DND-41 (cell line): Measurements from ENCODE around the gene DISC1.

Experiments
- ATAC-seq: fragments of 200-7000 bp; cut with Tn5 transposase; 3 replicates; pipeline ENCODE4 v1.9.1; 2021; ENCODE audit warnings: low read depth; ENCODE audit not compliant: insufficient read depth
- DNase-seq: peaks from one replicate; pipeline ENCODE4 v3.0.0-alpha.2; 2020
- H2AFZ ChIP-seq: 2 replicates; pipeline ENCODE4 v1.6.0; 2012; ENCODE audit warnings: low read depth, low read length
- H3K27ac ChIP-seq: 2 replicates; pipeline ENCODE4 v1.5.1; 2012; ENCODE audit warnings: low read length, inconsistent platforms
- H3K27me3 ChIP-seq: fragments of 200-600 bp; sonication (generic); 2 replicates; pipeline ENCODE4 v1.6.0; 2012; ENCODE audit warnings: low read length, mild to moderate bottlenecking, inconsistent platforms; ENCODE audit not compliant: insufficient read depth, poor library complexity
- H3K36me3 ChIP-seq: 2 replicates; pipeline ENCODE4 v1.5.1; 2012; ENCODE audit warnings: low read length, inconsistent platforms; ENCODE audit not compliant: insufficient read depth
- H3K4me1 ChIP-seq: 2 replicates; pipeline ENCODE4 v1.5.1; 2012; ENCODE audit warnings: mild to moderate bottlenecking, low read length; ENCODE audit not compliant: insufficient read depth
- H3K4me2 ChIP-seq: 2 replicates; pipeline ENCODE4 v1.6.0; 2012; ENCODE audit warnings: mild to moderate bottlenecking, moderate library complexity, low read length, inconsistent platforms; ENCODE audit not compliant: insufficient read depth
- H3K4me3 ChIP-seq, 2 experiments: fragments of 200-600 bp in 1 of 2; shearing (Covaris generic) in 1 of 2; 2 replicates each; pipeline ENCODE4 v1.5.1; 2012 to 2016; ENCODE audit warnings: inconsistent platforms in 2 of 2, low read length in 2 of 2, mild to moderate bottlenecking in 2 of 2, low read depth in 1 of 2, moderate library complexity in 1 of 2
- H3K79me2 ChIP-seq: 2 replicates; pipeline ENCODE4 v1.6.0; 2012; ENCODE audit warnings: low read length, inconsistent platforms; ENCODE audit not compliant: insufficient read depth
- H3K9ac ChIP-seq: 2 replicates; pipeline ENCODE4 v1.6.0; 2012; ENCODE audit warnings: low read depth, mild to moderate bottlenecking, inconsistent platforms, low read length, moderate library complexity
- H3K9me3 ChIP-seq: 2 replicates; pipeline ENCODE4 v1.5.1; 2012; ENCODE audit warnings: low read length, moderate library complexity, mild to moderate bottlenecking, inconsistent platforms; ENCODE audit not compliant: insufficient read depth, severe bottlenecking
- H4K20me1 ChIP-seq: 2 replicates; pipeline ENCODE4 v1.6.0; 2012; ENCODE audit warnings: low read length; ENCODE audit not compliant: insufficient read depth
- EZH2 ChIP-seq: IDR thresholded peaks from 3 replicates; pipeline ENCODE4 v1.6.1; 2012; ENCODE audit warnings: borderline replicate concordance, low read depth, mild to moderate bottlenecking, moderate library complexity, low read length, inconsistent platforms; ENCODE audit not compliant: severe bottlenecking
- TF ChIP-seq, protein P1 (sequence below): IDR thresholded peaks from 2 replicates; pipeline ENCODE4 v1.5.1; 2012; ENCODE audit warnings: borderline replicate concordance, low read length, moderate library complexity, mild to moderate bottlenecking; ENCODE audit not compliant: poor library complexity, severe bottlenecking; ENCODE audit errors: extremely low read depth

The DISC1 gene

DNA sequence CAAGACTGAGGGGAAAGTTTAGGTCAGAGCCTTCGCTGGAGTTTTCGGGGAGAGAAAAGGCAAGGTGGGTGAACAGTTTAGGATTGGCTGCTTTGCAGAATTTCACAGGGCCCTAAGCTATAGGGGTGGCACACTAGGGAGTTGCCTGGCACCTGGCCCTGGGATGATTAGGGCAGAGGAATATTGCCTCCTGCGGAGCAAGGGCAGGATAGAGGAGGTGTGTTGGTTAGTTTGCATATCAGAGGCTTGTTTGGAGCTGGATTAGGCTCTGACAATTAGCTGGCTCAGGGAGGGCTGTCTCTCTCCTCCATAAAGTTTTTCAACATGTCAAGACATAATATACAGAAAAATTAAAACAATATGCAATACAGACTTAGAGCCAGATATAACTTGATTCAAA lies 436.4 kb downstream of the DISC1 start:
- Histone ChIP-seq H3K4me1 (no peaks in the 10 kb centered on the region), H3K79me2 (no peaks in the 10 kb centered on the region), H3K27me3 (peaks cover 6% of the 10 kb centered on the region), H3K4me3 (no peak overlapping the region), H3K9me3 (no peaks in the 10 kb centered on the region), H3K9ac (no peak overlapping the region), H4K20me1 (no peaks in the 10 kb centered on the region), H2AFZ (no peak overlapping the region), H3K4me2 (no peak overlapping the region), H3K36me3 (no peaks in the 10 kb centered on the region), H3K27ac (no peak overlapping the region)
- DNase-seq: no peak
- no peak for TF ChIP-seq EZH2
- TF ChIP-seq, protein P1, sequence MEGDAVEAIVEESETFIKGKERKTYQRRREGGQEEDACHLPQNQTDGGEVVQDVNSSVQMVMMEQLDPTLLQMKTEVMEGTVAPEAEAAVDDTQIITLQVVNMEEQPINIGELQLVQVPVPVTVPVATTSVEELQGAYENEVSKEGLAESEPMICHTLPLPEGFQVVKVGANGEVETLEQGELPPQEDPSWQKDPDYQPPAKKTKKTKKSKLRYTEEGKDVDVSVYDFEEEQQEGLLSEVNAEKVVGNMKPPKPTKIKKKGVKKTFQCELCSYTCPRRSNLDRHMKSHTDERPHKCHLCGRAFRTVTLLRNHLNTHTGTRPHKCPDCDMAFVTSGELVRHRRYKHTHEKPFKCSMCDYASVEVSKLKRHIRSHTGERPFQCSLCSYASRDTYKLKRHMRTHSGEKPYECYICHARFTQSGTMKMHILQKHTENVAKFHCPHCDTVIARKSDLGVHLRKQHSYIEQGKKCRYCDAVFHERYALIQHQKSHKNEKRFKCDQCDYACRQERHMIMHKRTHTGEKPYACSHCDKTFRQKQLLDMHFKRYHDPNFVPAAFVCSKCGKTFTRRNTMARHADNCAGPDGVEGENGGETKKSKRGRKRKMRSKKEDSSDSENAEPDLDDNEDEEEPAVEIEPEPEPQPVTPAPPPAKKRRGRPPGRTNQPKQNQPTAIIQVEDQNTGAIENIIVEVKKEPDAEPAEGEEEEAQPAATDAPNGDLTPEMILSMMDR: no peak
- no peak for ATAC-seq

DNA sequence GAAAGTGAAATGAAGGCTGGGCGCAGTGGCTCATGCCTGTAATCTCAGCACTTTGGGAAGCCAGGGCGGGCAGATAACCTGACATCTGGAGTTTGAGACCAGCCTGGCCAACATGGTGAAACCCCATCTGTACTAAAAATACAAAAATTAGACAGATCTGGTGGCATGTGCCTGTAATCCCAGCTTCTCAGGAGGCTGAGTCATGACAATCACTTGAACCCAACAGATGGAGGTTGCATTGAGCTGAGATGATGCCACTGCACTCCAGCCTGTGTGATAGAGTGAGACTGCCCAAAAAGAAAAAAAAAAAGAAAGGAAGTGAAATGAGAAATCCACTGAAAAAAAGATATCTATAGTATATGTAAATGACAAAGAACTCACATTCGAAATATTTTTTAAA lies 439.9 kb downstream of the DISC1 start:
- H3K4me3 ChIP-seq: no peak overlapping the region
- H3K79me2 ChIP-seq: no peaks in the 10 kb centered on the region
- no peak overlapping the region for H3K27ac ChIP-seq
- ATAC-seq: no peak
- TF ChIP-seq EZH2: no peak
- TF ChIP-seq, protein P1: no peak
- no peak overlapping the region for H3K4me2 ChIP-seq
- no peaks in the 10 kb centered on the region for H4K20me1 ChIP-seq
- no peaks in the 10 kb centered on the region for H3K36me3 ChIP-seq
- H3K9me3 ChIP-seq: no peaks in the 10 kb centered on the region
- H2AFZ ChIP-seq: no peak overlapping the region
- no peak for DNase-seq
- no peaks in the 10 kb centered on the region for H3K27me3 ChIP-seq
- no peaks in the 10 kb centered on the region for H3K4me1 ChIP-seq
- H3K9ac ChIP-seq: no peak overlapping the region

DNA sequence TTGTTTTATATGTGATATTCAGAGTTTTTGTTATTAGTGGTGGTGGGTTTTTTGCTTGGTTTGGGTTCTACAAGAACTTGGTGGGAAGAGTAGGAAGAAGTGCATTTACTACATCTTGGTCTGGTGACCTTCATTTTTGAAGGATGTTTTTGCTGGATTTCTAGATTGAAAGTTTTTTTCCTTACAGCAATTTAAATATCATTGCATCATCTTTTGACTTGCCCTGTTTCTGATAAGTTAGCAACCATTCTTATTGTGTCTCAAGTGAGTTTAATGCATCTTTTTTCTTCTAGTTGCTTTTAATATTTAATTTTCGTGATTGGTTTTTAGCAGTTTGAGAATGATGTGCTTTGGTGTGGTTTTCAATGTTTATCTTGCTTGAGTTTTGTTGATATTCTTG lies 447.7 kb downstream of the DISC1 start:
- no peak overlapping the region for H3K4me2 ChIP-seq
- DNase-seq: no peak
- H4K20me1 ChIP-seq: no peaks in the 10 kb centered on the region
- no peaks in the 10 kb centered on the region for H3K9me3 ChIP-seq
- no peak overlapping the region for H3K4me3 ChIP-seq
- H3K36me3 ChIP-seq: no peaks in the 10 kb centered on the region
- no peaks in the 10 kb centered on the region for H3K4me1 ChIP-seq
- H3K9ac ChIP-seq: no peak overlapping the region
- TF ChIP-seq, protein P1: no peak
- TF ChIP-seq EZH2: no peak
- no peak overlapping the region for H3K27ac ChIP-seq
- H3K79me2 ChIP-seq: no peaks in the 10 kb centered on the region
- H2AFZ ChIP-seq: no peak overlapping the region
- no peak for ATAC-seq
- peaks cover 3% of the 10 kb centered on the region for H3K27me3 ChIP-seq

DNA sequence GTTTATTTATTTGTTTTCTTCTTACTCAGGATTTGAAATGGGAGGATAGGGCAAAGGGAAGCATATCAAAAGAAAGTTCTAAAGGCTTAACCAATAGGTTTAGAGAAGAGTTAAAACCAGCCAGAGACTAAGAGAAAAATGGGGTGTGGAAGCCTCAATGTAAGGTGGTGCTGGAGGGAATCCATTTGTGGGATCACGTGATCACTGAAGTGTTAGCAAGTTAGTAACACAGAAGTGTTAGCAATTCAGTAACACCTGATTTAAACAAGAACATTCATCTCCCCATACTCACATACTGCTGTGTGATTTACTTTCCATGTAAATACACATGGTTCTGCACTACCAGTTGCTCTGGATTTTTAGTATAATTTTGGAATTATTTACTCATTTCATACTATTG lies 451.2 kb downstream of the DISC1 start:
- Histone ChIP-seq H2AFZ (no peak overlapping the region), H3K4me1 (no peaks in the 10 kb centered on the region), H3K4me3 (no peak overlapping the region), H3K9me3 (no peaks in the 10 kb centered on the region), H3K4me2 (no peak overlapping the region), H3K27me3 (peaks cover 3% of the 10 kb centered on the region), H3K9ac (no peak overlapping the region), H3K27ac (no peak overlapping the region), H3K79me2 (no peaks in the 10 kb centered on the region), H3K36me3 (no peaks in the 10 kb centered on the region), H4K20me1 (no peaks in the 10 kb centered on the region)
- ATAC-seq: no peak
- DNase-seq: no peak
- no peak for TF ChIP-seq EZH2
- TF ChIP-seq, protein P1: no peak
